Activated B cell treated with CpG ODN at 0.5 μM for 24 hours (primary cell): ENCODE results near the gene PFN4. TPM values are rescaled to one million over a fixed set of nuclear protein-coding genes. Genes with fewer than 3 reads are reported as not detected.

ENCODE experiments used
- ATAC-seq: fragments of 200-7000 bp; cut with Tn5 transposase; one replicate; pipeline ENCODE4 v1.10.0; 2021; ENCODE audit warnings: low read depth, mild to moderate bottlenecking, moderate library complexity
- CTCF ChIA-PET: fragments of 350-600 bp; sonication (Branson Sonifier 250); formaldehyde crosslinking; loops from one replicate; lab custom pipeline; 2021; ENCODE audit warnings: antibody characterized with exemption; lab: Charles Lee
- POLR2A ChIA-PET: fragments of 350-600 bp; sonication (Branson Sonifier 250); formaldehyde crosslinking; loops from one replicate; lab custom pipeline; 2021; ENCODE audit warnings: antibody characterized with exemption; lab: Charles Lee
- DNase-seq: peaks from one replicate; pipeline ENCODE4 v3.0.0; 2022
- H3K27ac Mint-ChIP-seq: one replicate; pipeline ENCODE4 v1.8.0; 2020; ENCODE audit warnings: mixed read lengths
- H3K27me3 Mint-ChIP-seq: one replicate; pipeline ENCODE4 v1.8.0; 2021; ENCODE audit warnings: mixed read lengths
- H3K36me3 Mint-ChIP-seq: one replicate; pipeline ENCODE4 v1.8.0; 2021; ENCODE audit warnings: low read depth, mixed read lengths
- H3K4me1 Mint-ChIP-seq: one replicate; pipeline ENCODE4 v1.8.0; 2021; ENCODE audit warnings: mixed read lengths
- H3K4me3 Mint-ChIP-seq: one replicate; pipeline ENCODE4 v1.8.0; 2020; ENCODE audit warnings: mild to moderate bottlenecking, mixed read lengths
- H3K9me3 Mint-ChIP-seq: one replicate; pipeline ENCODE4 v1.8.0; 2020; ENCODE audit warnings: mixed read lengths
- CTCF ChIP-seq: fragments of 200-600 bp; IDR thresholded peaks from one replicate; pipeline ENCODE4 v1.8.0; 2022; ENCODE audit warnings: antibody characterized with exemption, mild to moderate bottlenecking
- intact Hi-C: fragments of 100-400 bp; cut with micrococcal nuclease; formaldehyde crosslinking; loops from one replicate; pipeline ENCODE4 v1.15.1; 2024
- total RNA-seq: library from RNA; stranded (reverse); gene quantifications from 2 replicates; pipeline ENCODE4 v1.2.3, GENCODE V29; 2022

Gene PFN4
- 0.34 and 0.60 TPM in 2 replicates for total RNA-seq

- TF ChIP-seq CTCF: no peak
- ATAC-seq: peak; percentile 93
- H3K4me3 Mint-ChIP-seq: peak within 1 kb of the TSS; percentile 85
- CTCF ChIA-PET: interaction anchor here (0.9 kb wide), 1 partner anchor 39 kb away, joined by 3 read pairs; the partner anchor contains the start of gene TP53I3
- H3K36me3 Mint-ChIP-seq: no peaks in the 10 kb centered on the region
- DNase-seq: peak; percentile 82
- no peaks in the 10 kb centered on the region for H3K27me3 Mint-ChIP-seq
- H3K27ac Mint-ChIP-seq: peak within 1 kb of the TSS; percentile 92
- POLR2A ChIA-PET: interaction anchor here (0.6 to 3.1 kb wide), 7 partner anchors 12 to 196 kb away, joined by 3 to 14 read pairs (median 7); partner anchors contain the start of genes ATAD2B and SF3B6
- intact Hi-C loops: loop anchor here (1.0 to 2.0 kb wide), 4 partner anchors 39 to 196 kb away; partner anchors contain the start of genes ATAD2B, SF3B6, TP53I3 and WDCP
- no peaks in the 10 kb centered on the region for H3K9me3 Mint-ChIP-seq
- peaks cover 15% of the 10 kb centered on the region for H3K4me1 Mint-ChIP-seq
Measured at GRCh38 chr2:24123195-24123921, at the start of gene PFN4, which contains the start of gene FAM228B. PFN4 (minus strand) TSS chr2:24123334; CDS start chr2:24122535, 799 bp downstream. FAM228B (plus strand) TSS chr2:24123469; CDS start chr2:24124362, 893 bp downstream.

- H3K27ac Mint-ChIP-seq: no peak overlapping the region
- H3K36me3 Mint-ChIP-seq: peaks cover 4% of the 10 kb centered on the region
- DNase-seq (no peak), ATAC-seq (no peak)
- H3K9me3 Mint-ChIP-seq: peaks cover 3% of the 10 kb centered on the region
- H3K4me1 Mint-ChIP-seq: peaks cover 11% of the 10 kb centered on the region
- intact Hi-C loops: no loop called here
- ChIA-PET CTCF (no interaction called here), POLR2A (interaction anchor here (0.6 kb wide), 1 partner anchor 344 kb away, joined by 4 read pairs; no protein-coding TSS in a partner anchor)
- no peak overlapping the region for H3K4me3 Mint-ChIP-seq
- peaks cover 2% of the 10 kb centered on the region for H3K27me3 Mint-ChIP-seq
- no peak for TF ChIP-seq CTCF
Measured at GRCh38 chr2:24169023-24169422, 45.9 kb upstream of the PFN4 start.

- intact Hi-C loops: loop anchor here (1.0 kb wide), 2 partner anchors 80 to 340 kb away; partner anchors contain the start of gene TP53I3
Measured at GRCh38 chr2:24164416-24164973, 41.4 kb upstream of the PFN4 start.

GRCh38 chr2:24163601-24164000 is 40.5 kb upstream of the PFN4 start:
- DNase-seq (no peak), ATAC-seq (no peak)
- ChIA-PET POLR2A (interaction anchor here (0.6 kb wide), 1 partner anchor 167 kb away, joined by 5 read pairs; no protein-coding TSS in a partner anchor), CTCF (interaction anchor here (0.6 to 1.5 kb wide), 3 partner anchors 80 to 339 kb away, joined by 3 to 7 read pairs (median 4); no protein-coding TSS in a partner anchor)
- peaks cover 7% of the 10 kb centered on the region for H3K9me3 Mint-ChIP-seq
- no peak overlapping the region for H3K27ac Mint-ChIP-seq
- H3K36me3 Mint-ChIP-seq: peaks cover 13% of the 10 kb centered on the region
- intact Hi-C loops: no loop called here
- H3K4me3 Mint-ChIP-seq: no peak overlapping the region
- H3K4me1 Mint-ChIP-seq: peaks cover 12% of the 10 kb centered on the region
- no peaks in the 10 kb centered on the region for H3K27me3 Mint-ChIP-seq
- no peak for TF ChIP-seq CTCF

More at GRCh38 chr2:24164416-24164973, 41.4 kb upstream of the PFN4 start:
- Mint-ChIP-seq H3K27ac (peak overlapping the region; percentile 71), H3K27me3 (no peaks in the 10 kb centered on the region), H3K36me3 (peaks cover 12% of the 10 kb centered on the region), H3K4me3 (peak overlapping the region; percentile 61), H3K4me1 (peaks cover 12% of the 10 kb centered on the region), H3K9me3 (peaks cover 7% of the 10 kb centered on the region)
- ChIA-PET CTCF (interaction anchor here (0.5 to 1.5 kb wide), 4 partner anchors 80 to 648 kb away, joined by 3 to 7 read pairs (median 4); no protein-coding TSS in a partner anchor), POLR2A (interaction anchor here (0.6 kb wide), 1 partner anchor 166 kb away, joined by 5 read pairs; no protein-coding TSS in a partner anchor)
- peak; percentile 16 for TF ChIP-seq CTCF
- ATAC-seq (peak; percentile 81), DNase-seq (peak; percentile 40)
